ENCODE data around the gene ITGAX.

ITGAX gene

GRCh38 chr16:31357324-31358109, 2.5 kb downstream of the ITGAX start:
- no peak for TF ChIP-seq CTCF (IDR thresholded peaks at IDR 0.05; ENCODE audit: insufficient read depth, low read depth, low read length, missing control alignments)
- no peak overlapping the region for H3K4me3 ChIP-seq (ENCODE audit: low read depth, low read length)
- DNase-seq (ENCODE audit: low read depth): no peak

- DNase-seq (ENCODE audit: low read depth): no peak
- TF ChIP-seq CTCF (IDR thresholded peaks at IDR 0.05; ENCODE audit: insufficient read depth, low read depth, low read length, missing control alignments): no peak
- no peak overlapping the region for H3K4me3 ChIP-seq (ENCODE audit: low read depth, low read length)
These were observed 5.3 kb downstream of the ITGAX start for GRCh38 chr16:31360251-31360650.

- H3K4me3 ChIP-seq (ENCODE audit: low read depth, low read length): no peak overlapping the region
- no peak for TF ChIP-seq CTCF (IDR thresholded peaks at IDR 0.05; ENCODE audit: insufficient read depth, low read depth, low read length, missing control alignments)
These were observed 6.5 kb downstream of the ITGAX start for GRCh38 chr16:31361201-31362110.

GRCh38 chr16:31362476-31363405, 7.8 kb downstream of the ITGAX start:
- no peak for DNase-seq (ENCODE audit: low read depth)
- no peak overlapping the region for H3K4me3 ChIP-seq (ENCODE audit: low read depth, low read length)
- TF ChIP-seq CTCF (IDR thresholded peaks at IDR 0.05; ENCODE audit: insufficient read depth, low read depth, low read length, missing control alignments): no peak

More at GRCh38 chr16:31361201-31362110, 6.5 kb downstream of the ITGAX start:
- no peak for DNase-seq (ENCODE audit: low read depth)

GRCh38 chr16:31363721-31364120, 8.7 kb downstream of the ITGAX start:
- no peak for TF ChIP-seq CTCF (IDR thresholded peaks at IDR 0.05; ENCODE audit: insufficient read depth, low read depth, low read length, missing control alignments)
- no peak for DNase-seq (ENCODE audit: low read depth)

GRCh38 chr16:31364421-31364820, 9.4 kb downstream of the ITGAX start:
- no peak overlapping the region for H3K4me3 ChIP-seq (ENCODE audit: low read depth, low read length)
- TF ChIP-seq CTCF (IDR thresholded peaks at IDR 0.05; ENCODE audit: insufficient read depth, low read depth, low read length, missing control alignments): no peak
- DNase-seq (ENCODE audit: low read depth): no peak

More at GRCh38 chr16:31363721-31364120, 8.7 kb downstream of the ITGAX start:
- H3K4me3 ChIP-seq (ENCODE audit: low read depth, low read length): no peak overlapping the region

Data from GM12865 (cell line).